OCI-LY3 (cell line): Measurements from ENCODE around the gene ZNF618.

ENCODE experiments used
- H2AFZ ChIP-seq: fragments of 200-600, 300-600 bp; shearing (Covaris generic); 2 replicates; pipeline ENCODE4 v1.6.0; 2014; ENCODE audit warnings: antibody characterized with exemption, low read depth, low read length
- H3K27ac ChIP-seq: fragments of 200-600, 300-600 bp; sonication (generic); 2 replicates; pipeline ENCODE4 v1.5.1; 2014; ENCODE audit warnings: mild to moderate bottlenecking, low read length, moderate library complexity, mixed read lengths
- H3K27me3 ChIP-seq: fragments of 200-600, 300-600 bp; sonication (generic); 2 replicates; pipeline ENCODE4 v1.6.1; 2014; ENCODE audit warnings: low read depth, low read length, mixed read lengths
- H3K36me3 ChIP-seq: fragments of 200-600, 300-600 bp; sonication (generic); replicated peaks from 2 replicates; pipeline ENCODE3; 2014; ENCODE audit warnings: low read depth, low read length, mixed read lengths
- H3K4me1 ChIP-seq: fragments of 300-600, 200-600 bp; sonication (generic); 2 replicates; pipeline ENCODE4 v1.6.1; 2014; ENCODE audit warnings: low read length, mixed read lengths
- H3K4me2 ChIP-seq: fragments of 200-600, 300-600 bp; sonication (generic); 2 replicates; pipeline ENCODE4 v1.6.1; 2014; ENCODE audit warnings: low read length, mixed read lengths
- H3K4me3 ChIP-seq: fragments of 300-600, 200-600 bp; sonication (generic); 2 replicates; pipeline ENCODE4 v1.5.1; 2014; ENCODE audit warnings: antibody characterized with exemption, mild to moderate bottlenecking, low read length, moderate library complexity
- H3K79me2 ChIP-seq: fragments of 300-600, 200-600 bp; shearing (Covaris generic); 2 replicates; pipeline ENCODE4 v1.6.1; 2014; ENCODE audit warnings: mild to moderate bottlenecking, low read length, mixed read lengths
- H3K9ac ChIP-seq: fragments of 300-600, 200-600 bp; shearing (Covaris generic); 2 replicates; pipeline ENCODE4 v1.6.0; 2014; ENCODE audit warnings: mild to moderate bottlenecking, low read length, moderate library complexity
- H3K9me3 ChIP-seq: fragments of 200-600, 300-600 bp; shearing (Covaris generic); 2 replicates; pipeline ENCODE4 v1.6.1; 2014; ENCODE audit warnings: low read length, mixed read lengths; ENCODE audit not compliant: insufficient read depth
- H4K20me1 ChIP-seq: fragments of 200-600, 300-600 bp; sonication (generic); 2 replicates; pipeline ENCODE4 v1.6.1; 2016; ENCODE audit warnings: low read length, mixed read lengths; ENCODE audit not compliant: insufficient read depth
- CTCF ChIP-seq: fragments of 200-600, 300-600 bp; sonication (generic); IDR thresholded peaks from 2 replicates; pipeline ENCODE4 v1.5.1; 2014; ENCODE audit warnings: antibody characterized with exemption, low read length, low read depth
- EZH2phosphoT487 ChIP-seq: fragments of 200-600 bp; shearing (Covaris generic); IDR thresholded peaks from 2 replicates; pipeline ENCODE4 v1.6.1; 2018; ENCODE audit warnings: antibody characterized with exemption, mixed run types, low read depth

Gene ZNF618

GRCh38 chr9:113888336-113888735 lies 12.2 kb downstream of the ZNF618 start:
- H4K20me1 ChIP-seq = no peaks in the 10 kb centered on the region
- no peak for TF ChIP-seq CTCF
- H3K4me3 ChIP-seq = no peak overlapping the region
- no peak overlapping the region for H2AFZ ChIP-seq
- peaks cover 16% of the 10 kb centered on the region for H3K4me1 ChIP-seq
- H3K9ac ChIP-seq = no peak overlapping the region
- no peak overlapping the region for H3K4me2 ChIP-seq
- no peaks in the 10 kb centered on the region for H3K79me2 ChIP-seq
- no peak overlapping the region for H3K27ac ChIP-seq
- H3K9me3 ChIP-seq = no peaks in the 10 kb centered on the region
- 0 out of 2 replicates have a peak, but pooled peaks cover 3% of the 10 kb centered on the region for H3K27me3 ChIP-seq
- H3K36me3 ChIP-seq = no peaks in the 10 kb centered on the region

- TF ChIP-seq EZH2phosphoT487 (no peak), CTCF (no peak)
- no peaks in the 10 kb centered on the region for H3K36me3 ChIP-seq
- no peaks in the 10 kb centered on the region for H3K9me3 ChIP-seq
- H2AFZ ChIP-seq = no peak overlapping the region
- H3K79me2 ChIP-seq = no peaks in the 10 kb centered on the region
- no peaks in the 10 kb centered on the region for H4K20me1 ChIP-seq
- no peak overlapping the region for H3K4me3 ChIP-seq
- 0 out of 2 replicates have a peak, but pooled peaks cover 3% of the 10 kb centered on the region for H3K27me3 ChIP-seq
- no peak overlapping the region for H3K9ac ChIP-seq
- no peak overlapping the region for H3K27ac ChIP-seq
- H3K4me1 ChIP-seq = peaks cover 16% of the 10 kb centered on the region
- no peak overlapping the region for H3K4me2 ChIP-seq
These were observed 12.9 kb downstream of the ZNF618 start for GRCh38 chr9:113888976-113889375.

DNA sequence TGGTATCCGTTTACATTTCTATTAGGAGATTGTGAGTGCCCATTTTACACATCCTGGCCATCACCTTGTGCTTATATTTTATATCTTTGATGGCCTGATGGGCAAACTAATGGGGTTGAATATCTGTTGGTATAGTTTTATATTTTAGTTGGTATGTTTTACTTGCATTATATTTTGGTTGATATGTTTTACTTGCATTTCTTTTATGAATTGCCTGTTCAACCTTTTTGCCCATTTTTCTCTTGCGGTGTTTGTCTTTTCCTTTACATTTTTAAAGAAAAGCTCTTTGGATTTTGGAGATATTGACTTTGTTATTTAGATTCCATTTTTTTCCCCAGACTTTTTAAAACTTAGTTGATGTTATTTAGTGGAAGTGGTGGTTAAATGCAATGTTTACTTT lies 14.6 kb downstream of the ZNF618 start:
- Histone ChIP-seq H3K9me3 (no peaks in the 10 kb centered on the region), H3K36me3 (no peaks in the 10 kb centered on the region), H3K27ac (no peak overlapping the region), H3K4me2 (no peak overlapping the region), H3K4me1 (peaks cover 15% of the 10 kb centered on the region), H3K27me3 (peaks cover 8% of the 10 kb centered on the region; the same call in 1 of the 2 replicates), H3K79me2 (no peaks in the 10 kb centered on the region), H3K4me3 (no peak overlapping the region), H2AFZ (no peak overlapping the region), H4K20me1 (no peaks in the 10 kb centered on the region), H3K9ac (no peak overlapping the region)
- TF ChIP-seq CTCF = no peak
- no peak for TF ChIP-seq EZH2phosphoT487

DNA sequence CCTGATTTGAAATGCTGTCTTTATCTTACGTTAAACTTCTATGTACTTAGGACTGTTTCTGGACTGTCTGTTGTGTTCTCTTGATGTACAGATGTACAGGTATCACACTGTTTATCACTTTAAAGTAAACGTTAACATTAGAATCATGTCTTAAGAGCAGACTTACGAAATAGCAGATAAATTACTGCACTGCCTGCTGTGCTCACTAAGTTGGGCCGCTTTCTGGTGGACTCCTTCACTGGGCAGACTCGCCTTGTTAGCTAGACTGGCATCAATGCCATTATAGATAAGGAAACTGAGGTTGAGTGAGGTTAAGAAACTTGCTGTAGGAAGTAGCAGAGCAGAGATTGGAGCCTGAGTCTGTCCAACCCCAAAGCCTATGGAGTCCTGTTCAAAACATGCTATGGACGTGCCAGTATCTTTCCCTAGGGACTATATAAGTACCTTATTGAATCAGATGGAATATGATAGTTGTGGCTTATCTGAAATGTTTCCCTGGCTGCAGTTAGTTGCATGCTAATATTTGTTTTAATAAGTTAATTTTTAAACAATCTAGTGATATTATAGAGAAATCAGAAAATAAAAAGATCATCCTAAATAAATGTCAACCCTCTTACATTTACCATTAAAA lies 16.9 kb downstream of the ZNF618 start:
- Histone ChIP-seq H3K27me3 (peaks cover 8% of the 10 kb centered on the region; the same call in 1 of the 2 replicates), H3K9ac (no peak overlapping the region), H3K9me3 (no peaks in the 10 kb centered on the region), H3K4me1 (peaks cover 5% of the 10 kb centered on the region), H3K27ac (no peak overlapping the region), H3K4me3 (no peak overlapping the region), H3K79me2 (no peaks in the 10 kb centered on the region), H3K36me3 (no peaks in the 10 kb centered on the region), H2AFZ (no peak overlapping the region), H3K4me2 (no peak overlapping the region), H4K20me1 (no peaks in the 10 kb centered on the region)
- no peak for TF ChIP-seq EZH2phosphoT487
- TF ChIP-seq CTCF = no peak
